RKO (cell line): ENCODE data around the gene DDRGK1.
A peak's percentile ranks its signal among the peaks of the same experiment; 100 is the strongest.

Experiments
- DNase-seq: peaks from one replicate; pipeline ENCODE4 v3.0.0-alpha.2; 2016; ENCODE audit warnings: low spot score

DDRGK1 gene

GRCh38 chr20:3204124-3204794, at the start of gene DDRGK1:
Gene DDRGK1, minus strand, starts transcription at chr20:3204682. Its CDS starts 55 bp downstream, at chr20:3204627.
- DNase-seq, result peak; percentile 90

- DNase-seq, result no peak
Measured at GRCh38 chr20:3251806-3252205, 47.3 kb upstream of the DDRGK1 start.

GRCh38 chr20:3250091-3250504, 45.6 kb upstream of the DDRGK1 start:
- DNase-seq, result peak; percentile 45

DNA sequence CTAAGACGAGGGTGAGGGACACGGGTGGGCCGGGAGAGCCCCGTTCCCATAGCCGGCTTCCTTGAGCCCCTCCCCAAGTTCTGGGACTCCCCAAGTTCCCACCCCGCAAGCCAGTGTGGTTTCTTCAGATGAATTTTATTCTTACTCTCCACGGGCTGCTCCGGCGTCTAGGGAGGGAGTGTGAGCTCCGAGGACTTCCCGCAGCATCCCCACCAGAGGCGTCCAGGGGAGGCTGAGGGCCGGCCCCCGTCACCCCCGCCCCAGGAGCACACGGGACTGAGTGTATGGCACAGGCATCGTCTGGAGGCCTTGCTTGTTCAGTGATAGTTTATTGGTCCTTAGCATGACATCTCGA, 44.5 kb upstream of the DDRGK1 start:
- DNase-seq, result no peak

DNA sequence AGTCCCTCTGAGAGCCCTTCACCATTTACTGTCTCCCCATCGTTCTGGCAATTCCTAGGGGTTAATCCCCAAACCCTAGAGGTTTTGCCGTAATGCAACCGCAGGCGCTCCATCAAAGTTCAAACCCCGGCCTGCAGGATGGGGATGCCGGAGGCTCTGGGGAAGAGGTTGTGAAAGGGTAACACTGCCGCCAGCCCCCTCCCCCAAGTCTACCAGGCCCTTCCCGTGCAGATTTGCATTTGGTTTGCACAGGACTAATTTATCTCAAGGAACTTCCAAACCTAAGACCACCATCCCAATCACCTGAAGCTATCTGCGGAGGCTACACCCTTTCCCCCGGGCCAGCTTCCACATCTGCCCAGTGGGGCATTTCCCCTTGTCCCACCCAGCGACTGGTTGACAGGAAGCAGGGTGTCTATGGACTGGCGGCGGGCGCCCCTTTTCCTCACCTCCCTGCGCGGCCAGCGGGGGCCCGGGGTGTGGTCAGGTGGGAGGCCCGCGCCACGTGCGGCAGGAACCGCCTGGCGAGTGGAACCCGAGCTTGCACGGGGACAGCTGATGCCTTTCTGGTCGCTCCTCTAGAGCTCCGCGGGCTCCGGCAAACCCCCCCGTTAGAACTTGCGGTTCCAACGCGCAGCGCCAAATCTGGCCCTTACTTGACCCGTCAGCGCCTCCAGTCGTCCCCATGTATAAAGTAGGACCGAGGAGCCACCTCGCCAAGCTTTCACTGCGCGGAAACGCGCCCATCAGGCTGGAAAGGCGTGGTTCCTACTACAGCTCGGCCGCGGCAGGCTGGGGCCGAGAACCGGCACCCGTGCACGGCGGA, 43.9 kb upstream of the DDRGK1 start:
- no peak for DNase-seq

DNA sequence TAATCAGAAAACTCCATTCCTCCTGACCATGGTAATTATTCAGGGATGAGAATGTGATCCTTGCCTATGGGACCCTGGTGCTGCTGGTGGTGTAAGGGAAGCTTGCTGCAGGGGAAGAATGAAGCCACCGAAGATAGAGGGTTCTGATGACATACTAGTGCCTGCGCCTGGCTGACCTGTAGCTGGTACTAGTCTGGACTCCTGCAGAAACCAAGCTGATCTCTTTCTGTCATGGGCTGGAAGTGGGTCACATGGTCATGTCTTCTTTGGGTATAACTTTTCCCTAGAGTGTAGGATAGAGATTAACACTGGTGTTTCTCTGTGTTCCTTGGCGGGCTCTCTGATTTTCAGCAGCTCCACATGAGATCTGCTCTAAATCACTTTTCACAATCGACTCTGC, 43.2 kb upstream of the DDRGK1 start:
- DNase-seq, result no peak

- DNase-seq, result no peak
Measured at GRCh38 chr20:3246682-3247081, 42.2 kb upstream of the DDRGK1 start.

GRCh38 chr20:3245711-3246110, 41.2 kb upstream of the DDRGK1 start:
- DNase-seq, result no peak

- DNase-seq, result no peak
Measured at GRCh38 chr20:3245156-3245555, 40.7 kb upstream of the DDRGK1 start.

DNA sequence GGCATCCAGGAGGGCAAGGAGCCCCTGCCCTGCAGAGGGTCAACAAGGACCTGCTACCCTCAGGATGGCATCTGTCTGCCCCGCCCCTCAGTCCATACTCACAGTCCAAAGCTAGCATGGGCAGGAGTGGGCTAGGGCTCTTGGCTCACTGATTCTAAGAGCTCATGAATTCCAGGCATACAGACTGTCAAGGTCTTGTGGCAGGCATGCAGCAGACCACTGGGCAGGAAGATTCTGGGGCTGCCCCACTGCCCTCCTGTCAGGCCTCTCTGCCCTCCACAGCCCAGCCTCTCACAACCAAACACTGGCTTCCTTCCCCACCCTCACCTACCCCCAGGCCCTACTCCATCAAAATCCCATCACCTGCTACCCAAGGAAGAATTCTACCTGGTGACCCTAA, 40.1 kb upstream of the DDRGK1 start:
- DNase-seq, result no peak

DNA sequence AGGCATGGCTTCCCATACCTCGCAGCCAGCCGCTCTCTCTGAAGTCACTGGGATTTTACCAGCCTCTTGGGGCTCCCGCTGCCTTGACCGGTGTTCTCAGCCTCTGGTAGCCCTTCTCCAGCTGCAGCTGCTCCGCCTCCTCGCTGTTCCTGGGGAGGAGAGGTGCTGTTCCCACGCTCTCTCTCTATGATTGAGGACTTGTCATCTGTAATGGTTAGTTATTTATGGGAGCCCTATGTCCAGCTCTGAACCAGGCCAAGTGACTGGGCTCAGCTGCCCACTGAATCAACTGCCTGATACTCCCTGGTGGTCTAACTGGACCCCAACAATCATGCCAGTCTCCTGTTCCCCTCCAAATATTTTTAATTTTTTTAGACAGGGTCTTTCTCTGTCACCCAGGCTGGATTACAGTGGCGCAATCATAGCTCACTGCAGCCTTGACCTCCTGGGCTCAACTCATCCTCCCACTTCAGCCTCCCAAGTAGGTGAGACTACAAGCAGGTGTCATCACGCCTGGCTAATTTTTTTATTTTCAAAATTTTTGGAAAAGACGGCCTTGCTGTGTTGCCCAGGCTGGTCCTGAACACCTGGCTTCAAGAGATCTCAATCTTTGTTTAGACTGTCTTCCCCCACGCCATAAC, 39.4 kb upstream of the DDRGK1 start:
- DNase-seq, result no peak

GRCh38 chr20:3242172-3242692, 37.8 kb upstream of the DDRGK1 start:
- DNase-seq, result no peak

DNA sequence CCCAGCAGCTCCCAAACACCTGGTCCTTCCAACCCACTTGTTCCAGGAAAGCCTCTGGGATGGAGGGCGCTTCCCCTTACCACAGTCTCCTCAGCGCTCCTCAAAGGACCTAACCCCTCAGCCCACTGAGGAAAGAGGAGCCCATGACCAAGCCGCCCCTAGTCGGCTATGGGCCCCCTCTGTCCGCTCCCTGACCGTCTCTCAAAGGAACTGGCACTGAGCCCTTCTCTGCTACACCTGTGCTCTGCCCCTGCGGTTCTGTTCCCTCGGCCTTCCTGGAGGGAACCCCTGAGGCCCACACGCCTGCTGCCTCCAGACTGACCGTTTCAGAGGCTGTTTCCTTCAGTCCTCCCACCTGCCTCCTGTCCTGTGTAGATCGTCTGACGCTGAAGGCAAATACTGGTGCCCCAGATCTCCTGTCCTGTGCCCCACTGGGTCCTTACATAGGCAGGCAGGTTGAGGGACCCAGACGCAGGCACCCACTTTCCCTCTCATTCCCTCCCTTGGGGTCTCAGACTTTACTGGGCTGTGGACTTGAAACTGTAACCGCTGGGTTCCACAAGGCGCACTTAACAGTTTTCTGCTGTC, 36.4 kb upstream of the DDRGK1 start:
- no peak for DNase-seq

DNA sequence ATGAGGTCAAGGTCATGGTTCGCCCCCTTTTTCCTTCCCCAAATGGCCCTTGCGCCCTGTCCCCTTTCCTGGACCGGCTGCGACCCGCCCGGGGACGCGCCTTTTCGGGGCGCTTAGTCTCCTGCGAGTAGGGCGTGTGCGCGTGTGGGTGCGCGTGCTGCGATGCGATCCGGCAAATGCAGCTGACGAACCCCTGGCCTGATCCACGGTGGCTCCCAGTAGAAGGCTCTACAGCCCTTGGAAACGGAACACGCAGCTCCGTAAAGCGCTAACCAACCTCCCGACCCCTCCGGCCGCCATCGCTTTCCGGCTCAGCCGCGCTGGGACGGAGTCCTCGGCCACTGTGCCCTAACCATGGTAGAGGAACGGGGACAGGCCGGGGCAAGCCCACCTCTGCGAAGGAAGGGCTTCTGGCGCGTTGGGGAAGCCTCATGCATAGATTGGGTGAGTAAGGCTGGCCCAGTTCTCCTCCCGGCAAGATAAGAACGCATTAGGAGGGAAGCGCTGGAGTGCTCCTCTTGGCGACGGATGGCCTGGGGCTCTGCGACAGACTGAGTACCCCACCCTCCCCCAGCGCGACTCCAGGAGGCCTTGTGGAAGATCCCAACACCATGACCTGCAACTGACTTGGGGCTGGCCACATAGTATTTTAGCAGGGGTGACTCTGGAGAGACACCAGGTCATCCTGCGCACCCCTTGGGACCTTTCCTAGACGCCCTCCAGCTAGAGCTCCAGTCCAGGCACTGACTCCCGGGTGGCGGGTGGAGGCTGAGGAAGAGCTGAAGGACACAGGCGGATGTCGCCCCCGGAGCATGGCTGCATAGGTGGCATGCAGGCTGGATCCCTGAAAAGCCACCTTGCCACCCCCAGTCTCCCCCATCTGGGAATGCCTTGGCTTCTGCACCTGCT, 35.6 kb upstream of the DDRGK1 start:
- DNase-seq, result no peak

GRCh38 chr20:3239026-3239866, 34.8 kb upstream of the DDRGK1 start, which contains the start of gene SLC4A11:
Gene SLC4A11, minus strand, starts transcription at chr20:3239190. Its CDS starts 53 bp downstream, at chr20:3239137.
- peak; percentile 85 for DNase-seq

DNA sequence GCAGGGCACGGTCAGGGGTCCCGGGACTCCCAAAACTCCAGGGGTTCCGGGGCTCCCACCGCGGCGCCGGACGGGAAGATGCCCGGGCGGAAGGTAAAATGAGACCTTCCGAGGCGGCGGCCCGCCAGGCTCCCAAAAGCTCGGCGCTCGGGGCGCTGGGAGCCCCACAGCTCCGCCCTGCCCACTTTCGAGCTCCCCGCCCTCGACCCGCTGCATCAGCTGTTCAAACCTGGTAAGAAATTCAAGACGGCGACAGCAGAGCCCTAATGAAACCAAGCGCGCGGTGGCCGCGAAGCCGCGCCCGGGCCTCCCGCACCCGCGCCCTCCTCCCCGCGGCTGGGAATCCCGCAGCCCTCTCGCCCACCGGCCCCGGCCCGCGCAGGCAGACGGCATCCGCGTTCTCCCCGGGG, 34.1 kb upstream of the DDRGK1 start:
- peak; percentile 83 for DNase-seq

DNA sequence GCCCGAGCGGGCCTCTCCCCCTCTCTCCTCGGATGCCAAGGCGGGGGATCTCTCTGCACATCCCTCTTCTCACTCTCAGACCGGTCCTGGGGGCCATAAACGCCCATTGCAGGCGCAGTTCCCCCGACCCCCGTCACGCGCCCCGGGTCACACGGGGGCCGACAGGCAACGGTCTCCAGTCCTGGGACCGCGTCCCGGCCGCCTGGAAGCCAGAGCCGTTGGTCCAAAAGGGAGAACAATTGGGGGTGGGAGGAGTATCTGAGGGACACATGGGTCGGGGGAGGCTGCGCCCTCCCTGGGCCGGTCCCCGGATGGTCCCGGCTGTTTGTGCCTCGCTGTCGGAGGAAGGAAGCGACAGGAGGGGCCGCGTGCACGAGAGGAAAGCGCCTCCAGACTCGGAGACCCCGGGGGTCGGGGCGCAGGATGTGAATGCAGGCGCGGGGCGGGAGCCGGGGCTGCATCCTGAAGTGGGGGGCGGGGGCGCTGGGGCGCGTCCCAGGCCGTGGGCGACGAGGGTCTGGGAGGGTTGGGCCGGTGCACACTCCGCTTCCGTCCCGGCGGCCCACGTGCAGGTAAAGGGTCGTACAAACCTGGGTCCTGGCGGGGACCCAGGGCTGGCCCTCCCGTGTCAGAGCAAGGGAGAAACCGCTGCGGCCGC, 33.6 kb upstream of the DDRGK1 start:
- DNase-seq, result no peak

DNA sequence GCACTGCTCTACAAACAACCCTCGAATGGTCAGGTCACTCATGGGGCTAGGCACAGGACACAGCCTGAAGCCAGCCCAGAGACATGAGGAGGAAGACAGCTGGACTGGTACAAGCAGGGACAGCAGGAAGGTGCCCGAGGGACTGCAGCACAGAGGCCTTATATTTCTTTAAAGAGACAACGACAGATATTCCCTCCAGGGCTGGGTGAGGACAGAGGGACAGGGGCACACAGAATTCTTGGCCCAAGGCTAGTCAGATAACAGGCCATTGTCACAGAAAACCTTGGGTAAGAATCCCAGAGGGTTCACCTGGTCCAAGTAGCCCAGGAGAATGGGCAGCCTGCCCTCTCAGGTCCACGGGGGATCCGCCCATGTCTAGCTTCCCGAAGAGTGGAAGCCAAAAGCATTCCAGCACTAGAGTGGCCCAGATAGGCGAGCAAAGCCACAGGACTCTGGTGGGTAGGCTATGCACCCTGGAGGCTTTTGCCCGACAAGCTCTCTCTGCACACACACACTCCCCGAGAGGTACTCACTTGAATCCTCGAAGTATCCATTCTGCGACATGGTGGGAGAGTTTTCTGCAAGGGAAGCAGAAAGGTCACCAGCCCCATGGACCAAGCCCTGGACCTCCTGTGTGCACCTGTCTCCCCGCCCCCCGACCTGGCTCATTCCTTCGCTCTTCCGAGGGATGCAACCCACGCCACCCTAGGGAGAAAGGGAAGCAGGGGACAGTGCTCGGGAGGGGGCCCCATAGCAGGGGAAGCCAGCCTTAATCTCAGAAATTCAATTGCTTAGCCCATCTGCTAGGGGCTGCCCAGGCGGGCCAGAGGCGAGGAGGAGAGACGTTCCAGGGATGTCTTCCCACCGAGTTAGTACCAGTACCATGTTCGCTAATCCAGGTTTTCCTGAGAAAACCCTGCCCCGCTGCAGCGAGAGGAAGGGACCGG, 32.8 kb upstream of the DDRGK1 start:
- no peak for DNase-seq
